ENCODE measurements around the gene DDX51. TPM values are rescaled to one million over a fixed set of nuclear protein-coding genes. Genes with fewer than 3 reads are reported as not detected.
A peak's percentile ranks its signal among the peaks of the same experiment; 100 is the strongest.

DDX51 gene
- total RNA-seq: 10 to 100 TPM; 39.5 to 55.9 (median 54.2) TPM
- total RNA-seq (2013): 12.7 TPM

DNA sequence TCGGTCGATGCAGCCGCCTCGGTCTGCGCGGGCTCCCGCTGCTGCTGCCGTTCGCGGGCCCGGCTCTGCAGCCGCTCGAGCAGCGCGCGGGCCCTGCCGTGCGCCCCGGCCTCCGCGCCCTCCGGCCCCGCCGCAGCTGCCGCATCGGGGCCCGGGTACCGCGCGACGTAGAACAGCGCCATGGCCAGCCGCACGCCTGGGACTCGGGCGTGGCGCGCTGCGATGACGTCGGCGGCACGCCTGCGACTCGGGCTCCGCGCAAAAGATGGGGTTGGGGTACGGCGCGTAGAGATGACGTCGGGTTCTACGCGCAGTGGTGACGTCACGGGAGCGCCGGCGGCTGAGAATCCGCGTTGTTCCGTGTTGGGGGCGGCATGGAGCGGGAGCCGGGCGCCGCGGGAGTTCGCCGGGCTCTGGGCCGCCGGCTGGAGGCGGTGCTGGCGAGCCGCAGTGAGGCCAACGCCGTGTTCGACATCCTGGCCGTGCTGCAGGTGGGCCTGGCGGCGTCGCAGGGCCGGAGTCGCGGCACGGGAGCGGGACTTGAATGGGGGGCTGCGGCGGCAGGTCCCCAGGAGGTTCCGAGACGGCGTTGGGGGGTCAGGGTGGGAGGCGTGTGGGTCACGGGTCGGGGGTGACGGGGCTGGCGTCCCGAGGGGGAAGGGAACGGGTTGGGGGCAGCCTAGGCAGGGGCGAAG is at the start of gene DDX51, which contains the start of gene NOC4L:
TSS of gene DDX51 (minus strand) at position 205 of the 695 bp plus-strand sequence. CDS start at position 182, 23 bp downstream.
TSS of gene NOC4L (plus strand) at position 343 of the 695 bp plus-strand sequence. CDS start at position 375, 32 bp downstream.
- Histone ChIP-seq H3K36me3 (ENCODE audit: control insufficient read depth, insufficient read depth, low read length) (peaks cover 34% of the 10 kb centered on the region), H3K9me3 (ENCODE audit: control insufficient read depth, insufficient read depth, low read length) (no peaks in the 10 kb centered on the region), H3K4me1 (ENCODE audit: control insufficient read depth, insufficient read depth, low read length) (peaks cover 27% of the 10 kb centered on the region), H3K4me3 (ENCODE audit: low read length) (peak within 1 kb of the TSS; percentile 72), H3K27ac (ENCODE audit: low read length) (peak within 1 kb of the TSS; percentile 75), H3K27me3 (ENCODE audit: control insufficient read depth, insufficient read depth, low read length) (no peaks in the 10 kb centered on the region)
- no peaks in the 10 kb centered on the region for H3K36me3 Mint-ChIP-seq
- no peaks in the 10 kb centered on the region for H3K9me3 Mint-ChIP-seq
- H3K27ac Mint-ChIP-seq: peak within 1 kb of the TSS; percentile 91 to 96
- no peaks in the 10 kb centered on the region for H3K27me3 Mint-ChIP-seq (ENCODE audit: low read depth in 2 of 2)
- H3K4me3 Mint-ChIP-seq: peak within 1 kb of the TSS; percentile 98
- WGBS (ENCODE audit: insufficient coverage): under 1% methylated on average over 100 of the region's 100 CpGs
- H3K4me1 Mint-ChIP-seq: peaks cover 11 to 24% of the 10 kb centered on the region in 2 donors
- ATAC-seq: peak; percentile 94 to 96 (median 94)
- TF ChIP-seq, protein P1, sequence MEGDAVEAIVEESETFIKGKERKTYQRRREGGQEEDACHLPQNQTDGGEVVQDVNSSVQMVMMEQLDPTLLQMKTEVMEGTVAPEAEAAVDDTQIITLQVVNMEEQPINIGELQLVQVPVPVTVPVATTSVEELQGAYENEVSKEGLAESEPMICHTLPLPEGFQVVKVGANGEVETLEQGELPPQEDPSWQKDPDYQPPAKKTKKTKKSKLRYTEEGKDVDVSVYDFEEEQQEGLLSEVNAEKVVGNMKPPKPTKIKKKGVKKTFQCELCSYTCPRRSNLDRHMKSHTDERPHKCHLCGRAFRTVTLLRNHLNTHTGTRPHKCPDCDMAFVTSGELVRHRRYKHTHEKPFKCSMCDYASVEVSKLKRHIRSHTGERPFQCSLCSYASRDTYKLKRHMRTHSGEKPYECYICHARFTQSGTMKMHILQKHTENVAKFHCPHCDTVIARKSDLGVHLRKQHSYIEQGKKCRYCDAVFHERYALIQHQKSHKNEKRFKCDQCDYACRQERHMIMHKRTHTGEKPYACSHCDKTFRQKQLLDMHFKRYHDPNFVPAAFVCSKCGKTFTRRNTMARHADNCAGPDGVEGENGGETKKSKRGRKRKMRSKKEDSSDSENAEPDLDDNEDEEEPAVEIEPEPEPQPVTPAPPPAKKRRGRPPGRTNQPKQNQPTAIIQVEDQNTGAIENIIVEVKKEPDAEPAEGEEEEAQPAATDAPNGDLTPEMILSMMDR (IDR thresholded peaks at IDR 0.05): no peak
- intact Hi-C loops (cut with micrococcal nuclease): no loop called here
- peak; percentile 99 for DNase-seq

- H3K4me3 ChIP-seq (ENCODE audit: low read length): no peak overlapping the region
- no peaks in the 10 kb centered on the region for H3K27me3 ChIP-seq (ENCODE audit: control insufficient read depth, insufficient read depth, low read length)
- Mint-ChIP-seq H3K4me3 (peak overlapping the region; percentile 35), H3K9me3 (no peaks in the 10 kb centered on the region), H3K36me3 (no peaks in the 10 kb centered on the region), H3K4me1 (peaks cover 19 to 20% of the 10 kb centered on the region in 2 donors), H3K27ac (no peak overlapping the region), H3K27me3 (ENCODE audit: low read depth in 2 of 2) (peaks cover 0 to 2% of the 10 kb centered on the region in 2 donors)
- peaks cover 37% of the 10 kb centered on the region for H3K4me1 ChIP-seq (ENCODE audit: control insufficient read depth, insufficient read depth, low read length)
- TF ChIP-seq, protein P1 (IDR thresholded peaks at IDR 0.05): no peak
- intact Hi-C loops (cut with micrococcal nuclease): no loop called here
- no peak overlapping the region for H3K27ac ChIP-seq (ENCODE audit: low read length)
- ATAC-seq (no peak), DNase-seq (no peak)
- WGBS (ENCODE audit: insufficient coverage): 86% methylated on average over 31 of the region's 31 CpGs
- H3K9me3 ChIP-seq (ENCODE audit: control insufficient read depth, insufficient read depth, low read length): peaks cover 14% of the 10 kb centered on the region
- H3K36me3 ChIP-seq (ENCODE audit: control insufficient read depth, insufficient read depth, low read length): no peaks in the 10 kb centered on the region
These were observed 47.8 kb upstream of the DDX51 start for GRCh38 chr12:132191715-132192553.

GRCh38 chr12:132190834-132191500 is 46.8 kb upstream of the DDX51 start:
- Histone ChIP-seq H3K27ac (ENCODE audit: low read length) (no peak overlapping the region), H3K27me3 (ENCODE audit: control insufficient read depth, insufficient read depth, low read length) (no peaks in the 10 kb centered on the region), H3K4me3 (ENCODE audit: low read length) (no peak overlapping the region), H3K9me3 (ENCODE audit: control insufficient read depth, insufficient read depth, low read length) (peaks cover 14% of the 10 kb centered on the region), H3K36me3 (ENCODE audit: control insufficient read depth, insufficient read depth, low read length) (no peaks in the 10 kb centered on the region), H3K4me1 (ENCODE audit: control insufficient read depth, insufficient read depth, low read length) (peaks cover 47% of the 10 kb centered on the region)
- H3K27me3 Mint-ChIP-seq (ENCODE audit: low read depth in 2 of 2): peaks cover 0 to 2% of the 10 kb centered on the region in 2 donors
- intact Hi-C loops (cut with micrococcal nuclease): no loop called here
- no peak for ATAC-seq
- H3K9me3 Mint-ChIP-seq: no peaks in the 10 kb centered on the region
- H3K4me3 Mint-ChIP-seq: peak overlapping the region; percentile 88
- DNase-seq: no peak
- H3K36me3 Mint-ChIP-seq: no peaks in the 10 kb centered on the region
- 90% methylated on average over 30 of the region's 30 CpGs for WGBS (ENCODE audit: insufficient coverage)
- no peak overlapping the region for H3K27ac Mint-ChIP-seq
- TF ChIP-seq, protein P1 (IDR thresholded peaks at IDR 0.05): no peak
- H3K4me1 Mint-ChIP-seq: peaks cover 22 to 25% of the 10 kb centered on the region in 2 donors
